ENCODE results near the gene LRFN4.

The LRFN4 gene

GRCh38 chr11:66845143-66845875 is 11.6 kb upstream of the LRFN4 start:
- no peak for DNase-seq (ENCODE audit: low read depth)
- no peak overlapping the region for H3K4me3 ChIP-seq (replicated peaks; ENCODE audit: low read depth, low read length)
- no peak for TF ChIP-seq CTCF (IDR thresholded peaks at IDR 0.05; ENCODE audit: low read length, missing control alignments)

DNA sequence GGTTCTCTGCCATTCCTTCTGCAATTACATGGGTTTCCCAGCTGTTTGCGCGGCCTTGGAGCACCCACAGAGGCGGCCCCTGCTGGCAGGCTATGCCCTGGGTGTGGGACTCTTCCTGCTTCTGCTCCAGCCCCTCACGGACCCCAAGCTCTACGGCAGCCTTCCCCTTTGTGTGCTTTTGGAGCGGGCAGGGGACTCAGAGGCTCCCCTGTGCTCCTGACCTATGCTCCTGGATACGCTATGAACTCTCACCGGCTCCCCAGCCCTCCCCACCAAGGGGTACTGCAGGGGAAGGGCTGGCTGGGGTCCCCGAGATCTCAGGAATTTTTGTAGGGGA is 11.0 kb upstream of the LRFN4 start:
- no peak for DNase-seq (ENCODE audit: low read depth)
- H3K4me3 ChIP-seq (replicated peaks; ENCODE audit: low read depth, low read length), result no peak overlapping the region
- no peak for TF ChIP-seq CTCF (IDR thresholded peaks at IDR 0.05; ENCODE audit: low read length, missing control alignments)

GRCh38 chr11:66846671-66847091 is 10.2 kb upstream of the LRFN4 start:
- no peak for TF ChIP-seq CTCF (IDR thresholded peaks at IDR 0.05; ENCODE audit: low read length, missing control alignments)
- no peak overlapping the region for H3K4me3 ChIP-seq (replicated peaks; ENCODE audit: low read depth, low read length)
- peak; percentile 20 for DNase-seq (ENCODE audit: low read depth)

DNA sequence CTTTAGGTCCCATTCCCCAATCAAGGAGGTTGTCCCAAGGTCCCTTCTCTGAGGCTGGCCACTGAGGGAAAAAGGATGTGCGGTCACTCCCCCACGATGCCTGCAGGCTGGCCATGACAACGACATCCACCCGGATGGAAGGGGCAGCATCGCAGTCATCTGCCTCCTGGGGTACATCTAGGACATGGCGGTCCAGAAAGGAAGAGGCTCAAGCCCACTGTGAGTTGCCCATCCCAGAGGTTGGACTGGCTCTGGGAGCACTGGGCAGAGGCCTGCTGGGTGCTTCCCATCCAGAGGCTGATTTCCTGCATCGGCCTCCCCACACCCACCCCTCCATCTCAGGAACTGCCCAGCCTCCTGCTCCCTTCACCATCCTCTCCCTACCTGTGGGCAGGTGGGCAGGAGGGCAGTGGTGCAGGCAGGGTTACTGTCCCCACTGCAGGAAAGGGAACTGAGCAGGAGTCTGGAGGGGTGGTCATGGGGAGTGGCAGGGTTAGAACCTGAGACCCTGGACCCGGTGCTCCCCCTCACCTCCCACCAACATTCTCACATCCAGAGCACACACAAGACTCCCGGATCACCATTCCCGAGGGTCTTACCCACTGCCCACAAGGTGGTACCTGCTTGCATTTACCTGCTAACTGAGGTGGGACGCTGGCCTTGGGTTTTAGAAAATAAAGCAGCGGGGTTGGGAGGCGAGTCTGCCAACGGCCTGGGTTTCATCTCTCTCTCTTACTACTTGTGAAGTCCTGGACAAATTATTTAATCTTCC is 9.2 kb upstream of the LRFN4 start:
- H3K4me3 ChIP-seq (replicated peaks; ENCODE audit: low read depth, low read length), result no peak overlapping the region
- no peak for TF ChIP-seq CTCF (IDR thresholded peaks at IDR 0.05; ENCODE audit: low read length, missing control alignments)
- no peak for DNase-seq (ENCODE audit: low read depth)

DNA sequence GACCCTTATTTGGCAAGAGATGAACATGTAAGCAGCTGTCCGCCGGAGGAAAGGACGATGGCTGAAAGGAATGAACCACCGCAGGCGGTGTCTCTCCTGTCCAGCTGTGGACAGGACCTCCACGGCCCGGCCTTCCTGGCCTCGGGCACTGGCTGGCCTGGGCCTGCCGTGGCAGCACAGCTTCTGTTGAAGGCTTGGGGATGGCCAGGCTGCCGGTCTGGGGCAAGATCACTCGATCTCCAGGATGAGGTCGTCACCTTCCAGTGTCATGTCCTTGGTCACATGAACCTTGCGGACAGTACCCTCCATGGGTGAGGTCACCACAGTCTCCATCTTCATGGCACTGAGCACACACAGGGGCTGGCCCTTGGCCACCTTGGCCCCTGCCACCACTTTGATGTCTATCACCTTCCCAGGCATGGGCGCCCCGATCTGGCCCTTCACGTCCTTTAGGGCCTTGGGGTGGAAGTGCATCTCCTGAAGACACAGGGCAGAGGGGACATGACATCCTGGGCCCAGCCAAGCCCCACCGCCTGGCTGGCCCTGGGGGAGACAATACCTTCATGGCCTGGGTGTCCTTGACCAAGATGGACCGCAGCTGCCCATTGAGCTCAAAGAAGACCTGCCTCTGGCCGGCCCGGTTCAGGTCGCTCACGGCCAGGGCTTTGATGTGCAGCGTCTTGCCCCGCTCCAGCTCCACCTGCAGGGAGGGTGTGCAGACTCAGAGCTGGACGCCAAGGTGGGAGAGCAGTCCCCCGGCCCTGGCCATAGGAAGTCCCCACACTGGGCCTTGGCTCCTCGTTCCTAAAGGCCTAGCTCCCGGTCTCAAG is 8.0 kb upstream of the LRFN4 start:
- no peak for DNase-seq (ENCODE audit: low read depth)
- TF ChIP-seq CTCF (IDR thresholded peaks at IDR 0.05; ENCODE audit: low read length, missing control alignments), result no peak
- no peak overlapping the region for H3K4me3 ChIP-seq (replicated peaks; ENCODE audit: low read depth, low read length)

DNA sequence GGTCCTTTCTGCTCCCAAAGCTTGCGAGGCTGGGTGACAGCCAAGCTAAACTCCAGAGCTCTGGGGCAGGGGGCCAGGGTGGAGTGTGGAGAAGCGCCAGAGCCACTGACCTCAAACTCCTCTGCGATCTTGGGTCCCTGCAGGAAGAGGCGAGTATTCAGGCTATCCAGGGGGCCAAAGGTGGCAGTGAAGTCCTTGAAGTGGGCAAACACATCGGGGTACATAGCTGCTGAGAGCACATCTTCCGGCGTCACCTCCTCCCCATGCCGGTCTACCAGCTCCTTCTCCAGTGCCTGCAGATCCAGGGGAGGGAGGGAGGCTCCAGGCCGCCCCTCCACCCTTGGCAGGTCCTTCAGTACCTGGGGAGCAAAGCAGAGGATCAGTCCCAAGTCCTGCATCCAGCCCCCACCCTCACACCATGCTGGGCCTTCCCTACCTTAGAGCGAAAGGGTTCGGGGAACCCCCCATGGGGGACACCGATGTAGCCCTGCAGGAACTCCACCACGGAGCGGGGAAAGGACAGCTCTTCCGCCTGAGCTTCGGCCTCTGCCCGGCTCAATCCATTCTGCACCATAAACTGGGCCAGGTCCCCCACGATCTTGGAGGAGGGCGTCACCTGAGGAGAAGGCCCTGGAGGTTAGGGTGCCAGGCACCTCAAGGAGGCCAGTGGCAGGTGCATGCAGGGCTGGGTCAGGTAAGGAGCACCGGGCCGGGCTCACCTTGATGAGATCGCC is 7.2 kb upstream of the LRFN4 start:
- TF ChIP-seq CTCF (IDR thresholded peaks at IDR 0.05; ENCODE audit: low read length, missing control alignments), result no peak

More for the DNA sequence above, 7.2 kb upstream of the LRFN4 start:
- H3K4me3 ChIP-seq (replicated peaks; ENCODE audit: low read depth, low read length), result no peak overlapping the region
- DNase-seq (ENCODE audit: low read depth), result no peak

Data from fibroblast of pulmonary artery (primary cell).